Measurements from ENCODE around the gene POLG2. TPM values are rescaled to one million over a fixed set of nuclear protein-coding genes. Genes with fewer than 3 reads are reported as not detected.

Gene POLG2
- total and polyA plus RNA-seq, 2 of the 8 experiments (the other 6 are each of a cell fraction or from before 2014, with no cell fraction given), result 9.7 to 34.3 TPM

DNA sequence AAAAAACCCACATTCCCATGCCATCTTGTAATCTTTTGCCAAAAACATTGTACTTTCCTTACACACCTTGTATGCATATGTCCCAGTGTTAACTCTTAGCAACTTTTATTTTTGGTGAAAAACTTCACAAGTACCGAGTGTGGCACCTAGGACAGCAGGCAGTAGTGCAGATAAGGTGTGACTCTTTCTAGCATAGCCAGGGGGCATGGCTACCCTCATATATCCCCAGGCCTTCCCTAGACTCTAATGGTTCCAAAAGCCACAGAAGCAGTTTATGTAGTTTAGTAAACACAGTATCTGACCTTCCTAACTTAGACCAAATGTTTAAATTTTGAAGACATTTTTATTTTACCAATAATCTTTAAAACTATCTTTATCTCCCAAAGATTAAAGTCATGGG, 68.4 kb downstream of the POLG2 start (continued):
- TF ChIP-seq, protein P1, sequence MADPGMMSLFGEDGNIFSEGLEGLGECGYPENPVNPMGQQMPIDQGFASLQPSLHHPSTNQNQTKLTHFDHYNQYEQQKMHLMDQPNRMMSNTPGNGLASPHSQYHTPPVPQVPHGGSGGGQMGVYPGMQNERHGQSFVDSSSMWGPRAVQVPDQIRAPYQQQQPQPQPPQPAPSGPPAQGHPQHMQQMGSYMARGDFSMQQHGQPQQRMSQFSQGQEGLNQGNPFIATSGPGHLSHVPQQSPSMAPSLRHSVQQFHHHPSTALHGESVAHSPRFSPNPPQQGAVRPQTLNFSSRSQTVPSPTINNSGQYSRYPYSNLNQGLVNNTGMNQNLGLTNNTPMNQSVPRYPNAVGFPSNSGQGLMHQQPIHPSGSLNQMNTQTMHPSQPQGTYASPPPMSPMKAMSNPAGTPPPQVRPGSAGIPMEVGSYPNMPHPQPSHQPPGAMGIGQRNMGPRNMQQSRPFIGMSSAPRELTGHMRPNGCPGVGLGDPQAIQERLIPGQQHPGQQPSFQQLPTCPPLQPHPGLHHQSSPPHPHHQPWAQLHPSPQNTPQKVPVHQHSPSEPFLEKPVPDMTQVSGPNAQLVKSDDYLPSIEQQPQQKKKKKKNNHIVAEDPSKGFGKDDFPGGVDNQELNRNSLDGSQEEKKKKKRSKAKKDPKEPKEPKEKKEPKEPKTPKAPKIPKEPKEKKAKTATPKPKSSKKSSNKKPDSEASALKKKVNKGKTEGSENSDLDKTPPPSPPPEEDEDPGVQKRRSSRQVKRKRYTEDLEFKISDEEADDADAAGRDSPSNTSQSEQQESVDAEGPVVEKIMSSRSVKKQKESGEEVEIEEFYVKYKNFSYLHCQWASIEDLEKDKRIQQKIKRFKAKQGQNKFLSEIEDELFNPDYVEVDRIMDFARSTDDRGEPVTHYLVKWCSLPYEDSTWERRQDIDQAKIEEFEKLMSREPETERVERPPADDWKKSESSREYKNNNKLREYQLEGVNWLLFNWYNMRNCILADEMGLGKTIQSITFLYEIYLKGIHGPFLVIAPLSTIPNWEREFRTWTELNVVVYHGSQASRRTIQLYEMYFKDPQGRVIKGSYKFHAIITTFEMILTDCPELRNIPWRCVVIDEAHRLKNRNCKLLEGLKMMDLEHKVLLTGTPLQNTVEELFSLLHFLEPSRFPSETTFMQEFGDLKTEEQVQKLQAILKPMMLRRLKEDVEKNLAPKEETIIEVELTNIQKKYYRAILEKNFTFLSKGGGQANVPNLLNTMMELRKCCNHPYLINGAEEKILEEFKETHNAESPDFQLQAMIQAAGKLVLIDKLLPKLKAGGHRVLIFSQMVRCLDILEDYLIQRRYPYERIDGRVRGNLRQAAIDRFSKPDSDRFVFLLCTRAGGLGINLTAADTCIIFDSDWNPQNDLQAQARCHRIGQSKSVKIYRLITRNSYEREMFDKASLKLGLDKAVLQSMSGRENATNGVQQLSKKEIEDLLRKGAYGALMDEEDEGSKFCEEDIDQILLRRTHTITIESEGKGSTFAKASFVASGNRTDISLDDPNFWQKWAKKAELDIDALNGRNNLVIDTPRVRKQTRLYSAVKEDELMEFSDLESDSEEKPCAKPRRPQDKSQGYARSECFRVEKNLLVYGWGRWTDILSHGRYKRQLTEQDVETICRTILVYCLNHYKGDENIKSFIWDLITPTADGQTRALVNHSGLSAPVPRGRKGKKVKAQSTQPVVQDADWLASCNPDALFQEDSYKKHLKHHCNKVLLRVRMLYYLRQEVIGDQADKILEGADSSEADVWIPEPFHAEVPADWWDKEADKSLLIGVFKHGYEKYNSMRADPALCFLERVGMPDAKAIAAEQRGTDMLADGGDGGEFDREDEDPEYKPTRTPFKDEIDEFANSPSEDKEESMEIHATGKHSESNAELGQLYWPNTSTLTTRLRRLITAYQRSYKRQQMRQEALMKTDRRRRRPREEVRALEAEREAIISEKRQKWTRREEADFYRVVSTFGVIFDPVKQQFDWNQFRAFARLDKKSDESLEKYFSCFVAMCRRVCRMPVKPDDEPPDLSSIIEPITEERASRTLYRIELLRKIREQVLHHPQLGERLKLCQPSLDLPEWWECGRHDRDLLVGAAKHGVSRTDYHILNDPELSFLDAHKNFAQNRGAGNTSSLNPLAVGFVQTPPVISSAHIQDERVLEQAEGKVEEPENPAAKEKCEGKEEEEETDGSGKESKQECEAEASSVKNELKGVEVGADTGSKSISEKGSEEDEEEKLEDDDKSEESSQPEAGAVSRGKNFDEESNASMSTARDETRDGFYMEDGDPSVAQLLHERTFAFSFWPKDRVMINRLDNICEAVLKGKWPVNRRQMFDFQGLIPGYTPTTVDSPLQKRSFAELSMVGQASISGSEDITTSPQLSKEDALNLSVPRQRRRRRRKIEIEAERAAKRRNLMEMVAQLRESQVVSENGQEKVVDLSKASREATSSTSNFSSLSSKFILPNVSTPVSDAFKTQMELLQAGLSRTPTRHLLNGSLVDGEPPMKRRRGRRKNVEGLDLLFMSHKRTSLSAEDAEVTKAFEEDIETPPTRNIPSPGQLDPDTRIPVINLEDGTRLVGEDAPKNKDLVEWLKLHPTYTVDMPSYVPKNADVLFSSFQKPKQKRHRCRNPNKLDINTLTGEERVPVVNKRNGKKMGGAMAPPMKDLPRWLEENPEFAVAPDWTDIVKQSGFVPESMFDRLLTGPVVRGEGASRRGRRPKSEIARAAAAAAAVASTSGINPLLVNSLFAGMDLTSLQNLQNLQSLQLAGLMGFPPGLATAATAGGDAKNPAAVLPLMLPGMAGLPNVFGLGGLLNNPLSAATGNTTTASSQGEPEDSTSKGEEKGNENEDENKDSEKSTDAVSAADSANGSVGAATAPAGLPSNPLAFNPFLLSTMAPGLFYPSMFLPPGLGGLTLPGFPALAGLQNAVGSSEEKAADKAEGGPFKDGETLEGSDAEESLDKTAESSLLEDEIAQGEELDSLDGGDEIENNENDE (IDR thresholded peaks at IDR 0.05; ENCODE audit: insufficient replicate concordance, low read length), result no peak
- no peak for TF ChIP-seq POLR2AphosphoS5 (IDR thresholded peaks at IDR 0.05; ENCODE audit: low read depth, low read length)
- no peak for TF ChIP-seq POU5F1 (IDR thresholded peaks at IDR 0.05; ENCODE audit: low read depth, low read length)
- no peak for TF ChIP-seq EP300 (IDR thresholded peaks at IDR 0.05; ENCODE audit: borderline replicate concordance in 1 of 2, low read depth in 2 of 2, low read length in 2 of 2)
- no peak for TF ChIP-seq CBX8 (IDR thresholded peaks at IDR 0.05; ENCODE audit: borderline replicate concordance, low read depth, low read length)
- TF ChIP-seq YY1 (IDR thresholded peaks at IDR 0.05; ENCODE audit: low read depth, low read length), result no peak
- TF ChIP-seq SP2 (IDR thresholded peaks at IDR 0.05; ENCODE audit: low read length), result no peak
- no peak for TF ChIP-seq SIX5 (IDR thresholded peaks at IDR 0.05; ENCODE audit: low read depth, low read length)
- no peak for TF ChIP-seq MAFK (IDR thresholded peaks at IDR 0.05; ENCODE audit: low read depth, low read length)
